Esophagus squamous epithelium (tissue), 5 donors: ENCODE data around the gene CRYBG2. TPM values are rescaled to one million over a fixed set of nuclear protein-coding genes. Genes with fewer than 3 reads are reported as not detected.

ENCODE experiments used
- DNase-seq: peaks from one replicate; lab custom pipeline; 2025; lab: John Stamatoyannopoulos, UW
- H3K27ac ChIP-seq, 4 donors: fragments of 200-600 bp; sonication (generic); one replicate each; pipeline ENCODE4 v1.5.1; 2016 to 2019; ENCODE audit warnings: mild to moderate bottlenecking in 1 of 4
- H3K27me3 ChIP-seq, 4 donors: fragments of 200-600 bp; sonication (generic); 1 replicate in 3 of 4; 2 replicates in 1 of 4; pipeline versions ENCODE4 v1.5.1 to v1.6.0; 2017 to 2021; ENCODE audit warnings: antibody characterized with exemption in 1 of 4
- H3K36me3 ChIP-seq, 3 donors: fragments of 200-600 bp; sonication (generic); one replicate each; pipeline ENCODE4 v1.5.1; 2016 to 2019
- H3K4me1 ChIP-seq, 3 donors: fragments of 200-600 bp; sonication (generic); one replicate each; pipeline ENCODE4 v1.5.1; 2017 to 2019
- H3K4me3 ChIP-seq, 4 donors: fragments of 200-600 bp; sonication (generic); 1 replicate in 3 of 4; 2 replicates in 1 of 4; pipeline ENCODE4 v1.5.1; 2016 to 2019; ENCODE audit warnings: mild to moderate bottlenecking in 2 of 4, moderate library complexity in 1 of 4
- H3K9me3 ChIP-seq, 3 donors: fragments of 200-600 bp; sonication (generic); one replicate each; pipeline ENCODE4 v1.5.1; 2016 to 2019
- CTCF ChIP-seq, 6 experiments: fragments of 450-650 bp in 4 of 6; fragments of 200-600 bp in 2 of 6; sonication (generic) in 2 of 6; IDR thresholded peaks; one replicate each; pipeline ENCODE4 v1.5.1; 2016 to 2019; ENCODE audit warnings: antibody characterized with exemption in 6 of 6, mild to moderate bottlenecking in 4 of 6, moderate library complexity in 4 of 6
- POLR2A ChIP-seq, 4 donors: fragments of 450-650 bp; IDR thresholded peaks; one replicate each; pipeline ENCODE4 v1.6.1; 2017; ENCODE audit warnings: antibody characterized with exemption in 4 of 4, mild to moderate bottlenecking in 4 of 4, moderate library complexity in 3 of 4
- WGBS, 2 donors: methylation state at CpG; one replicate each; pipeline ENCODE4 v1.1.5; 2018; 5-methylcytosine and 5-hydroxymethylcytosine counted together
- intact Hi-C: fragments of 100-400 bp; cut with DNase I; formaldehyde crosslinking; loops from one replicate; pipeline ENCODE4 v1.15.0; 2022
- total RNA-seq, 4 donors: library from RNA; depleted of rRNA; stranded (reverse); fragments of >200 nt; gene quantifications; one replicate each; pipeline ENCODE4 v1.1.0, GENCODE V29; 2016
- donor health status: DM: yes; HTN: yes; CAD: no.

The CRYBG2 gene
- total RNA-seq, 4 donors from 2014 or later = 35.8 to 305 (median 122) TPM

GRCh38 chr1:26282401-26282918 is 71.5 kb downstream of the CRYBG2 start:
- Histone ChIP-seq H3K27me3 (no peaks in the 10 kb centered on the region), H3K4me3 (peak overlapping the region in 1 of 4 donors; percentile 98), H3K4me1 (peaks cover 48 to 96% (median 54%) of the 10 kb centered on the region in 3 donors), H3K9me3 (no peaks in the 10 kb centered on the region), H3K36me3 (peaks cover 0 to 35% (median 0%) of the 10 kb centered on the region in 3 donors), H3K27ac (peak overlapping the region; percentile 54 to 100 (median 99))
- no peak for DNase-seq
- intact Hi-C loops = loop anchor here (5.0 kb wide), 1 partner anchor 40 kb away; no protein-coding TSS in a partner anchor
- WGBS, 2 donors = 72% methylated on average over 8 of the region's 22 CpGs; no CpG with 5 or more reads in 1 of the 2 donors
- no peak for TF ChIP-seq CTCF (IDR thresholded peaks at IDR 0.05)
- TF ChIP-seq POLR2A (IDR thresholded peaks at IDR 0.05) = no peak

GRCh38 chr1:26281971-26282370 is 72.0 kb downstream of the CRYBG2 start:
- Histone ChIP-seq H3K27me3 (no peaks in the 10 kb centered on the region), H3K4me1 (peaks cover 53 to 96% (median 59%) of the 10 kb centered on the region in 3 donors), H3K27ac (peak overlapping the region; percentile 99 to 100 (median 99)), H3K36me3 (peaks cover 0 to 35% (median 0%) of the 10 kb centered on the region in 3 donors), H3K4me3 (peak overlapping the region in 1 of 4 donors; percentile 98), H3K9me3 (no peaks in the 10 kb centered on the region)
- no CpG with 5 or more reads among the region's 15 CpGs for WGBS, 2 donors
- no peak for DNase-seq
- intact Hi-C loops = loop anchor here (5.0 kb wide), 1 partner anchor 40 kb away; no protein-coding TSS in a partner anchor
- TF ChIP-seq POLR2A (IDR thresholded peaks at IDR 0.05) (no peak), CTCF (IDR thresholded peaks at IDR 0.05) (no peak)

- Histone ChIP-seq H3K9me3 (no peaks in the 10 kb centered on the region), H3K4me1 (peaks cover 59 to 96% (median 65%) of the 10 kb centered on the region in 3 donors), H3K27me3 (no peaks in the 10 kb centered on the region), H3K36me3 (peaks cover 0 to 35% (median 0%) of the 10 kb centered on the region in 3 donors), H3K4me3 (peak overlapping the region in 3 of 4 donors; percentile 91 to 99 (median 98)), H3K27ac (peak overlapping the region; percentile 99 to 100 (median 99))
- TF ChIP-seq POLR2A (IDR thresholded peaks at IDR 0.05) = no peak
- TF ChIP-seq CTCF (IDR thresholded peaks at IDR 0.05) = no peak
- WGBS, 2 donors = 61 to 83% methylated on average over 2 to 3 of the region's 5 CpGs
- no peak for DNase-seq
- intact Hi-C loops = loop anchor here (5.0 kb wide), 1 partner anchor 41 kb away; no protein-coding TSS in a partner anchor
These were observed 72.6 kb downstream of the CRYBG2 start for GRCh38 chr1:26281091-26281958.

GRCh38 chr1:26280333-26281042 is 73.4 kb downstream of the CRYBG2 start:
- peaks cover 67 to 96% (median 73%) of the 10 kb centered on the region in 3 donors for H3K4me1 ChIP-seq
- H3K27ac ChIP-seq = peak overlapping the region; percentile 99 to 100 (median 99)
- peaks cover 0 to 35% (median 0%) of the 10 kb centered on the region in 3 donors for H3K36me3 ChIP-seq
- H3K9me3 ChIP-seq = no peaks in the 10 kb centered on the region
- TF ChIP-seq POLR2A (IDR thresholded peaks at IDR 0.05) (no peak), CTCF (IDR thresholded peaks at IDR 0.05) (no peak)
- H3K27me3 ChIP-seq = no peaks in the 10 kb centered on the region
- intact Hi-C loops = loop anchor here (5.0 kb wide), 1 partner anchor 42 kb away; no protein-coding TSS in a partner anchor
- no peak for DNase-seq
- WGBS, 2 donors = 10 to 12% methylated on average over 7 to 14 of the region's 20 CpGs
- peak overlapping the region; percentile 80 to 99 (median 94) for H3K4me3 ChIP-seq
